Measurements from ENCODE around the gene R3HCC1L.
"Not testable (repeated sequence)": the region's sequence is repeated elsewhere in the genome, so short reads cannot be mapped to it uniquely, and the experiment has no call there.

DNA sequence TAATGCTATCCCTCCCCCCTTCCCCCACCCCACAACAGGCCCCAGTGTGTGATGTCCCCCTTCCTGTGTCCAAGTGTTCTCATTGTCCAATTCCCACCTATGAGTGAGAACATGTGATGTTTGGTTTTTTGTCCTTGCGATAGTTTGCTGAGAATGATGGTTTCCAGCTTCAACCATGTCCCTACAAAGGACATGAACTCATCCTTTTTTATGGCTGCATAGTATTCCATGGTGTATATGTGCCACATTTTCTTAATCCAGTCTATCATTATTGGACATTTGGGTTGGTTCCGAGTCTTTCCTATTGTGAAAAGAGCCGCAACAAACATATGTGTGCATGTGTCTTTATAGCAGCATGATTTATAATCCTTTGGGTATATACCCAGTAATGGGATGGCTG lies 93.3 kb downstream of the R3HCC1L start:
- TF ChIP-seq EP300 (conservative IDR thresholded peaks at IDR 0.05; ENCODE audit: poor library complexity, severe bottlenecking); POLR2AphosphoS5 (IDR thresholded peaks at IDR 0.05): not testable (repeated sequence)
- TF ChIP-seq, protein P1, sequence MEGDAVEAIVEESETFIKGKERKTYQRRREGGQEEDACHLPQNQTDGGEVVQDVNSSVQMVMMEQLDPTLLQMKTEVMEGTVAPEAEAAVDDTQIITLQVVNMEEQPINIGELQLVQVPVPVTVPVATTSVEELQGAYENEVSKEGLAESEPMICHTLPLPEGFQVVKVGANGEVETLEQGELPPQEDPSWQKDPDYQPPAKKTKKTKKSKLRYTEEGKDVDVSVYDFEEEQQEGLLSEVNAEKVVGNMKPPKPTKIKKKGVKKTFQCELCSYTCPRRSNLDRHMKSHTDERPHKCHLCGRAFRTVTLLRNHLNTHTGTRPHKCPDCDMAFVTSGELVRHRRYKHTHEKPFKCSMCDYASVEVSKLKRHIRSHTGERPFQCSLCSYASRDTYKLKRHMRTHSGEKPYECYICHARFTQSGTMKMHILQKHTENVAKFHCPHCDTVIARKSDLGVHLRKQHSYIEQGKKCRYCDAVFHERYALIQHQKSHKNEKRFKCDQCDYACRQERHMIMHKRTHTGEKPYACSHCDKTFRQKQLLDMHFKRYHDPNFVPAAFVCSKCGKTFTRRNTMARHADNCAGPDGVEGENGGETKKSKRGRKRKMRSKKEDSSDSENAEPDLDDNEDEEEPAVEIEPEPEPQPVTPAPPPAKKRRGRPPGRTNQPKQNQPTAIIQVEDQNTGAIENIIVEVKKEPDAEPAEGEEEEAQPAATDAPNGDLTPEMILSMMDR (IDR thresholded peaks at IDR 0.05; ENCODE audit: poor library complexity, severe bottlenecking): not testable (repeated sequence)

Measured in neural cell (in vitro differentiated cells).